ENCODE data around the gene NABP2. TPM values are rescaled to one million over a fixed set of nuclear protein-coding genes. Genes with fewer than 3 reads are reported as not detected.

Gene NABP2
- total RNA-seq, result 10 to 100 TPM; 11.9 to 16.3 TPM

DNA sequence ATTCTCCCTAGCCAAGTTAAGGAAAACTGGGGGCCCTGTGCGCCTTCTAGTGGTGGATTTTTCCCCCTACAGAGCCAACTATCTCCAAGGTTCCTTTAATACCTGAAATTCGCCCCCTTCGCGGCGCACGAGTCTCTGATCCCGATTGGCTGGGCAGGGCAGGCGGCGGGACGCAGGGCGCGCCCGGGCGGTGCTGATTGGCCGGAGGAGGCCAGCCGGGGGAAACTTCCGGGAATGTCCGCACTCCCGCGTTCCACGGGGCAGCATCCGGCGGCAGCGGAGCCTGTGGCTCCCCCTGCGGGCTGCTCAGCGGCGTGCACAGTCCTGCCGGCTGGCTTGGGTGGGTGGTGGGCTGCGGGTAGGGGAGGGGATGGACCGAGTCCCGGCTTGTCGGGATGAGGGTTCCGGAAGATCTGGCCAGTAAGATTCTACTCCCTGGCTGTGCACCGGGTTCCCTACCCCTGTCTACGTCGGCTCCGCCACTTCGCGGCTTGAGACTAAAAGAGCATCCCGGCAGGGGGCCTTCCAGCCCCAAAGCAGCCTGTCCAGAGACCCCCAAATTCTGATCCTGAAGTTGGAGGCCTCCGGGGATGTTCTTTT is at the start of gene NABP2:
Gene NABP2, plus strand, starts transcription at position 241 of the 600 bp plus-strand sequence. CDS start 515 bp downstream, outside the sequence.
- H3K4me3 ChIP-seq, result peak within 1 kb of the TSS; percentile 32 to 41
- ATAC-seq (peak; percentile 88), DNase-seq (peak; percentile 98)
- H3K4me1 ChIP-seq, result peaks cover 47% of the 10 kb centered on the region
- H3K27ac ChIP-seq, result peak within 1 kb of the TSS; percentile 96 to 98 (median 98)
- no peaks in the 10 kb centered on the region for H3K36me3 ChIP-seq (replicated peaks in 1 of 2; ENCODE audit: insufficient read depth in 1 of 2, low read depth in 2 of 2)
- intact Hi-C loops (cut with DNase I), result no loop called here
- H3K9me3 ChIP-seq, result no peaks in the 10 kb centered on the region
- TF ChIP-seq, protein P1, sequence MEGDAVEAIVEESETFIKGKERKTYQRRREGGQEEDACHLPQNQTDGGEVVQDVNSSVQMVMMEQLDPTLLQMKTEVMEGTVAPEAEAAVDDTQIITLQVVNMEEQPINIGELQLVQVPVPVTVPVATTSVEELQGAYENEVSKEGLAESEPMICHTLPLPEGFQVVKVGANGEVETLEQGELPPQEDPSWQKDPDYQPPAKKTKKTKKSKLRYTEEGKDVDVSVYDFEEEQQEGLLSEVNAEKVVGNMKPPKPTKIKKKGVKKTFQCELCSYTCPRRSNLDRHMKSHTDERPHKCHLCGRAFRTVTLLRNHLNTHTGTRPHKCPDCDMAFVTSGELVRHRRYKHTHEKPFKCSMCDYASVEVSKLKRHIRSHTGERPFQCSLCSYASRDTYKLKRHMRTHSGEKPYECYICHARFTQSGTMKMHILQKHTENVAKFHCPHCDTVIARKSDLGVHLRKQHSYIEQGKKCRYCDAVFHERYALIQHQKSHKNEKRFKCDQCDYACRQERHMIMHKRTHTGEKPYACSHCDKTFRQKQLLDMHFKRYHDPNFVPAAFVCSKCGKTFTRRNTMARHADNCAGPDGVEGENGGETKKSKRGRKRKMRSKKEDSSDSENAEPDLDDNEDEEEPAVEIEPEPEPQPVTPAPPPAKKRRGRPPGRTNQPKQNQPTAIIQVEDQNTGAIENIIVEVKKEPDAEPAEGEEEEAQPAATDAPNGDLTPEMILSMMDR (IDR thresholded peaks at IDR 0.05), result peak; percentile 79 to 96 (median 92)
- peak in 2 of 3 donors; percentile 63 to 65 for TF ChIP-seq POLR2A (IDR thresholded peaks at IDR 0.05)
- no peaks in the 10 kb centered on the region for H3K27me3 ChIP-seq
- WGBS, 2 donors, result 0% methylated on average over 6 to 41 of the region's 41 CpGs

DNA sequence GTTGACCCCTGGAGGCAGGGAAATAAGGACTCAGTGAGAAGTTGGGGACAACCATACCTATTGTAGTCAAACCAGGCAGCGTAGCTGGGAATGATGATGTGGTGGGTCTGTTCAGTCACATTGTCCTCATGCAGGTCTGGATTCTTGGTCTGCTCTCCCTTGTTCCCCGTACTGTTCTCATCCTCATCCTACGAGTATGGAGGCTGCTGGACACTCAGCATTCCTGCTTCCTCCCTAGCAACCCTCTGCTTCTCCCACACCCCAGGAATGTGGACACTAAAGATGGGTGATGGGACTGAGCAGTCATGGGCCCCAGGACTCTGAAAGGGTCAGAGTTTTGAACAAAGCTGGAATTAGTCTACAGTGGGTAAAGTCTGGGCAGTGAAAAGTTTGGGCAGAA is 45.8 kb upstream of the NABP2 start:
- no peaks in the 10 kb centered on the region for H3K9me3 ChIP-seq
- intact Hi-C loops (cut with DNase I), result no loop called here
- no peak for DNase-seq
- WGBS, 2 donors, result 94 to 98% methylated on average over 3 of the region's 3 CpGs
- no peaks in the 10 kb centered on the region for H3K27me3 ChIP-seq
- no peak for TF ChIP-seq POLR2A (IDR thresholded peaks at IDR 0.05)
- TF ChIP-seq, protein P1 (IDR thresholded peaks at IDR 0.05), result no peak
- H3K4me3 ChIP-seq, result no peak overlapping the region
- ATAC-seq, result no peak
- no peaks in the 10 kb centered on the region for H3K4me1 ChIP-seq
- H3K36me3 ChIP-seq (replicated peaks in 1 of 2; ENCODE audit: insufficient read depth in 1 of 2, low read depth in 2 of 2), result peaks cover 7 to 42% of the 10 kb centered on the region in 2 donors
- no peak overlapping the region for H3K27ac ChIP-seq

DNA sequence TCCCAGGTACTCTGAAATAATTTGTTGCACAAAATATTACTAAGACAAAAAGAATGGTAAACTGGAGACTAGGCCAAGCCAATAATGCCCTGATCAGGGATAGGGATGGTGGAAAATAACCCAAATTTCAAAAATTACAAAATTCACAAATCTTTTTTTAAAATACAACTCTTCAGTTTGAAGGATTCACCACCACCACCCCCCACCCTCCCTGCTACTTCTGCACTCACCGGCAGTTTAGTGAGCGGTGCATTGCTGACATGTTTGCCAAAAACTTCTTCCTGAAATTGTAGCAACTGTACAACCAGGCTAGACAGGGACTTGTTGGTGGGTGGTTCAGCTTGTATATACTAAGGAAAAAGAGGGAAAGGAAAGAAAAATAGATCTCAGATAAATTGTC is 37.2 kb upstream of the NABP2 start:
- 47 to 73% methylated on average over 2 of the region's 2 CpGs for WGBS, 2 donors
- Histone ChIP-seq H3K27me3 (no peaks in the 10 kb centered on the region), H3K4me3 (no peak overlapping the region), H3K36me3 (replicated peaks in 1 of 2; ENCODE audit: insufficient read depth in 1 of 2, low read depth in 2 of 2) (peaks cover 0 to 22% of the 10 kb centered on the region in 2 donors), H3K9me3 (no peaks in the 10 kb centered on the region), H3K27ac (peak overlapping the region in 1 of 4 donors; percentile 96), H3K4me1 (peaks cover 25% of the 10 kb centered on the region)
- TF ChIP-seq POLR2A (IDR thresholded peaks at IDR 0.05), result no peak
- TF ChIP-seq, protein P1 (IDR thresholded peaks at IDR 0.05), result no peak
- intact Hi-C loops (cut with DNase I), result loop anchor here (2.0 kb wide), 1 partner anchor 66 kb away; no protein-coding TSS in a partner anchor
- ATAC-seq (no peak), DNase-seq (no peak)

DNA sequence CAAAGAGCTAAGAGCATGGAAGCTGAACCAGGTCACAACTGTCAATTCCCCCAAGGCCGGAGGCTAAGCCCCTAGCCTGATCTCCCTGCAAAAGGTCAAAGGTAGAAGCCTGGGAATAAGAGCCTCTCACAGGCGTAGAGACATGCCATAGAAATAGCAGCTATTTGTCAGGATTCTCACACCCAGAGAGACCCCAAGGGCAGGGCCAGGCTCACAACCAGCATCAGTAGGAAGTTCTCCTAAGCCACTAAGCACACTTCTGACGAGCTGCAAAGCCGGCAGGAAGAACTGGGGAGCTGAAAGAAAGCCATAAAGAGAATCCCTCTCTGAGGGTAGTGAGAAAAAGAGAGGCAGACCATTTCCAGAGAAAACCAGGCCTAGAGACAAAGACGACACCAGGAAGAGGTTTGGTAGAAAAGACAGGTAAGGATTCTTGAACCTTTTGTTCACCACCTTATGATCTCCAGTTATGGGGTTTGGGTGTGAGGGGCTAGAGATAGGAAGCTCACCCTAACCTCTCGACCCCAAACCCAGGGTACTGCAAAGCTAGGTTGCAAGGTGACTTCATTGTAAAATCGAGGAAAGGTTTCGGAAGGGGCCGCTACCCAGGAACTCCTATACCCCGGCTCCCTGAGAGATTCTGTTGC is 35.9 kb upstream of the NABP2 start:
- Histone ChIP-seq H3K36me3 (replicated peaks in 1 of 2; ENCODE audit: insufficient read depth in 1 of 2, low read depth in 2 of 2) (peaks cover 0 to 17% of the 10 kb centered on the region in 2 donors), H3K27ac (peak overlapping the region in 3 of 4 donors; percentile 65 to 96 (median 92)), H3K4me3 (peak overlapping the region; percentile 80), H3K9me3 (no peaks in the 10 kb centered on the region), H3K27me3 (no peaks in the 10 kb centered on the region), H3K4me1 (peaks cover 25% of the 10 kb centered on the region)
- intact Hi-C loops (cut with DNase I), result no loop called here
- ATAC-seq (no peak), DNase-seq (no peak)
- no peak for TF ChIP-seq POLR2A (IDR thresholded peaks at IDR 0.05)
- TF ChIP-seq, protein P1 (IDR thresholded peaks at IDR 0.05), result no peak
- WGBS, 2 donors, result 8 to 10% methylated on average over 6 to 10 of the region's 10 CpGs
